Karpas-422 (cell line): ENCODE results near the gene MEGF6. TPM values are rescaled to one million over a fixed set of nuclear protein-coding genes. Genes with fewer than 3 reads are reported as not detected.

Source experiments
- DNase-seq: peaks from one replicate; pipeline ENCODE4 v3.0.0-alpha.2; 2015
- H2AFZ ChIP-seq: fragments of 200-600 bp; sonication (generic); 2 replicates; pipeline ENCODE4 v1.6.1; 2014; ENCODE audit warnings: antibody characterized with exemption, low read length, mixed read lengths
- H3K27ac ChIP-seq: fragments of 200-600 bp; sonication (generic); 2 replicates; pipeline ENCODE4 v1.5.1; 2014; ENCODE audit warnings: mild to moderate bottlenecking, low read length, moderate library complexity
- H3K27me3 ChIP-seq: fragments of 200-600 bp; sonication (generic); 2 replicates; pipeline ENCODE4 v1.6.1; 2014; ENCODE audit warnings: low read length, mixed read lengths
- H3K36me3 ChIP-seq: fragments of 200-600 bp; sonication (generic); 2 replicates; pipeline ENCODE4 v1.6.1; 2014; ENCODE audit warnings: low read length, mixed read lengths; ENCODE audit not compliant: insufficient read depth
- H3K4me1 ChIP-seq: fragments of 200-600 bp; sonication (generic); 2 replicates; pipeline ENCODE4 v1.6.1; 2014; ENCODE audit warnings: mild to moderate bottlenecking, low read length, mixed read lengths
- H3K4me2 ChIP-seq: fragments of 200-600 bp; sonication (generic); 2 replicates; pipeline ENCODE4 v1.6.1; 2014; ENCODE audit warnings: low read length, low read depth, mild to moderate bottlenecking; ENCODE audit not compliant: poor library complexity, severe bottlenecking
- H3K4me3 ChIP-seq: fragments of 200-600 bp; sonication (generic); 2 replicates; pipeline ENCODE4 v1.5.1; 2014; ENCODE audit warnings: mild to moderate bottlenecking, antibody characterized with exemption, low read length, mixed read lengths
- H3K79me2 ChIP-seq: fragments of 200-600 bp; sonication (generic); 2 replicates; pipeline ENCODE4 v1.6.1; 2014; ENCODE audit warnings: mild to moderate bottlenecking, low read length, mixed read lengths
- H3K9ac ChIP-seq: fragments of 200-600 bp; sonication (generic); 2 replicates; pipeline ENCODE4 v1.6.0; 2014; ENCODE audit warnings: low read length
- H3K9me2 ChIP-seq: fragments of 200-600 bp; sonication (generic), shearing (Covaris generic); replicated peaks from 2 replicates; pipeline ENCODE4 v1.6.0; 2014; ENCODE audit warnings: mild to moderate bottlenecking, low read length, moderate library complexity; ENCODE audit not compliant: insufficient read depth
- H3K9me3 ChIP-seq: fragments of 300-700, 200-600 bp; sonication (generic); 2 replicates; pipeline ENCODE4 v1.6.1; 2014; ENCODE audit warnings: low read length, mixed read lengths
- H4K20me1 ChIP-seq: fragments of 200-600 bp; sonication (generic); 2 replicates; pipeline ENCODE4 v1.6.1; 2014; ENCODE audit warnings: mild to moderate bottlenecking, antibody characterized with exemption, low read length, low read depth; ENCODE audit not compliant: insufficient read depth
- small RNA-seq: library from RNA; depleted of rRNA; stranded (forward); fragments of <200 nt; gene quantifications from one replicate; pipeline ENCODE3, GENCODE V24; 2014
- total RNA-seq: library from RNA; depleted of rRNA; stranded (reverse); fragments of >200 nt; shearing (Covaris generic); gene quantifications from 2 replicates; pipeline ENCODE4 v1.2.3, GENCODE V29; 2014; ENCODE audit warnings: low replicate concordance; rRNA removed

MEGF6 gene
- total RNA-seq, 1 experiment from 2014 or later: not detected

DNA sequence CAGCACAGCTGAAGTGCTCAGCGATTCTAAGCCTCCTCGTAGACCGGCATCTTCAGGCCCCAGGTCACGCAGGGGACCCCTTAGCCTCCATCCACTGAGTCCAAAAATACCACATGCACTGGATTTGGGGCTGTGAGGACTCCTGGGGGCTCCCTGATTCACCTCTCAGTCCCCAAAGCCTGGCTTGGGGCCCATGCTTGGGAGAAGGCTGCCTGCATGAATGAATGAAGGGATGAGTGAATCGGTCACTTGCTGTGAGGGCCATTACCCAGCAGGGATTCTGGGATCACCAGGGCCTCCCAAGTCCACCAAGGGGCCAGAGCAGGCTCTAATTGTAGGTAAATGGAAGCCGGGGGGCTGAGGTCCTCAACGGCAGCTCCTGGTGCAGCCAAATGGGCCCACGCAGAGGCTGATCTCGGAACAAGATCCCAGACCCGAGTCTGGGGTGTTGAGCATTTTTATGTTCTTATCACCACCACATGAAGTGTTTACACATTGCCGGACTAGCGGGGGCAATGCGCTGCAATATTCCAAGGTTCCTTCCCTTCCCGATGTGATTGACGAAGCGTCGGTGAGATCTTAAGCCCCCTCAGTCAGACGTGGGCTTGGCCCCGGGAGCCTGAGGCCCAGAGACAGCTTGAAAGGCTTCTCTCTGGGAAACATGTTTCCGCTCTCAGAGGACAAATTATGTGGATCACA, 170.4 kb downstream of the MEGF6 start:
- no peaks in the 10 kb centered on the region for H3K36me3 ChIP-seq
- no peaks in the 10 kb centered on the region for H3K79me2 ChIP-seq
- H3K9me2 ChIP-seq: no peaks in the 10 kb centered on the region
- H4K20me1 ChIP-seq: no peaks in the 10 kb centered on the region
- no peak overlapping the region for H3K4me2 ChIP-seq
- no peak overlapping the region for H3K9ac ChIP-seq
- H2AFZ ChIP-seq: no peak overlapping the region
- H3K9me3 ChIP-seq: no peaks in the 10 kb centered on the region
- H3K4me1 ChIP-seq: no peaks in the 10 kb centered on the region
- H3K4me3 ChIP-seq: no peak overlapping the region
- no peak for DNase-seq
- no peaks in the 10 kb centered on the region for H3K27me3 ChIP-seq
- H3K27ac ChIP-seq: no peak overlapping the region

DNA sequence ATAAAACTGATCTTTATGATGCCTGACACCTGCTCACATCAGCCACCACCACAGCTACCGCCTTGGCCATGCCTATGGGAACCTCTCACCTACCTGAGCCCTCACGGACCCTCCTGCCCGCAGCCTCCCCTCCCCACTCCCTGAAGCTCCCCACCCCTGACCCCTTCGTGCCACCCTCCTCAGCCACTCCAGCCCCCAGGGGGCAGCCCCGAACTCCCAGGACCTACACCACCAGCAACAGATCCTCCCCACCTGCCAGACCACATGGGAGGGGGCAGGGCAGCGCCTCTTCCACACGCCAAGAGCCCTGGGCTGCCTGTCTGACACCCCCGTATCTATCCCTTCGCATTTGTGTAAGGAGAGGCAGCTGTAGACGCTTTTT, 171.0 kb downstream of the MEGF6 start:
- Histone ChIP-seq H3K9me2 (no peaks in the 10 kb centered on the region), H3K27ac (no peak overlapping the region), H3K36me3 (no peaks in the 10 kb centered on the region), H3K9ac (no peak overlapping the region), H3K79me2 (no peaks in the 10 kb centered on the region), H3K9me3 (no peaks in the 10 kb centered on the region), H2AFZ (no peak overlapping the region), H4K20me1 (no peaks in the 10 kb centered on the region), H3K4me1 (no peaks in the 10 kb centered on the region), H3K4me2 (no peak overlapping the region), H3K27me3 (no peaks in the 10 kb centered on the region), H3K4me3 (no peak overlapping the region)
- DNase-seq: no peak

Small RNA genes within 50 kb of the gene (small RNA-seq; reads per million reads assigned to genes)
- gene MIR551A: not detected

Other genes starting within 250 kb of the MEGF6 start
- gene ARHGEF16, start 156.8 kb downstream of the MEGF6 start, total RNA-seq: not detected in 2 replicates
- 10.2 and 14.4 TPM in 2 replicates for gene TPRG1L, start 13.5 kb upstream of the MEGF6 start, total RNA-seq
- gene WRAP73, start 38.6 kb upstream of the MEGF6 start, total RNA-seq: 37.2 and 46.7 TPM in 2 replicates
- gene TP73, start 41.0 kb upstream of the MEGF6 start, total RNA-seq: 0.52 and 0.94 TPM in 2 replicates
- not detected in 2 replicates for gene CCDC27, start 140.9 kb upstream of the MEGF6 start, total RNA-seq
- 0.87 TPM in 1 of 2 replicates, not detected in the other for gene SMIM1, start 161.2 kb upstream of the MEGF6 start, total RNA-seq
- gene LRRC47, start 185.0 kb upstream of the MEGF6 start, total RNA-seq: 10.2 and 29.1 TPM in 2 replicates
- 19.9 and 90.0 TPM in 2 replicates for gene CEP104, start 245.7 kb upstream of the MEGF6 start, total RNA-seq
- 11.9 and 15.2 TPM in 2 replicates for gene DFFB, start 246.0 kb upstream of the MEGF6 start, total RNA-seq